ENCODE results near the gene ABHD12.

GRCh38 chr20:25408170-25408547 lies 17.5 kb upstream of the ABHD12 start:
- no peak for TF ChIP-seq CTCF (optimal IDR thresholded peaks at IDR 0.05 in 1 of 3, IDR thresholded peaks at IDR 0.05 in 1 of 3, conservative IDR thresholded peaks at IDR 0.05 in 1 of 3; ENCODE audit: extremely low read depth in 1 of 3, insufficient read depth in 2 of 3, low read length in 3 of 3)
- TF ChIP-seq EZH2 (IDR thresholded peaks at IDR 0.05; ENCODE audit: low read length), result no peak

Data from keratinocyte (primary cell).